HG02885 (cell line): ENCODE measurements around the gene TMIGD2.
"Not testable (repeated sequence)": the region's sequence is repeated elsewhere in the genome, so short reads cannot be mapped to it uniquely, and the experiment has no call there.

Experiments
- ATAC-seq: cut with Tn5 transposase; IDR thresholded peaks from one replicate; pipeline ENCODE4 v1.9.1; 2021; ENCODE audit warnings: mild to moderate bottlenecking; ENCODE audit not compliant: unreplicated experiment, poor library complexity

TMIGD2 gene

GRCh38 chr19:4298810-4299550 is 3.2 kb downstream of the TMIGD2 start:
- no peak for ATAC-seq

GRCh38 chr19:4297901-4298809 is 4.0 kb downstream of the TMIGD2 start:
- ATAC-seq: no peak

DNA sequence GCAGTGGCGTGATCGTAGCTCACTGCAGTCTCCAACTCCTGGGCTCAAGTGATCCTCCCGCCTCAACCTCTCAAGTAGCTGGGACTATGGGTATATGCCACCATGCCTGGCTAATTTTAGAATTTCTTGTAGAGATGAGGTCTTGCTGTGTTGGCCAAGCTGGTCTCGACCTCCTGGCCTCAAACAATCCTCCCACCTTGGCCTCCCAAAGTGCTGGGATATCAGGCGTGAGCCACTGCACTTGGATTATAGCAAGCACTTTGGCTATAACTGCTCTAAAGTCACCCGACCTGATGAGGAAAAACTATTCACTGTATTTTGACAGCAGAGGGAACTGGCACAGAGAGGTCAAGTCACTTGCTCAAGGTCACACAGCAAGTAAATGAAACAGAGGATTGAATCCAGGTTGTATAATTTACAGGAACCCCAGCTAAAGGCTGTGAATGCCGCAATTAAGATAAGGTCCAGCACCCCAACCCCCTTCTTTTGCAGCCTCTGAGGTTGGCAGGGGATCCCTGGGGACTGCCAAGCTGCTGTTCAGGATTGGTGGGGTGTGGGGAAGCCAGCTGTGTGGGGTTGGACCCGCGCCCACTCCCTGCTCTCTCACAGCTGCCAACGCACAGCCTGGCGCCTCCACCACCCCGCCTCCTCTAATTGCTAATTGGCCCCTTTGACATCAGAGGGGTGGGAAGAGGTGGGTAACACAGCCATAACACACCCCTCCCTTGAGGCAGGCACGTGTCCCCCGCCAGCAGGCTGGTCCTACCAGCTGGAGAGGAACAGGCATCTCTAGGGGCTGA is 6.0 kb downstream of the TMIGD2 start:
- no peak for ATAC-seq

- no peak for ATAC-seq
Observed at GRCh38 chr19:4294389-4294788, 7.8 kb downstream of the TMIGD2 start.

- no peak for ATAC-seq
Observed at GRCh38 chr19:4292515-4292914, 9.7 kb downstream of the TMIGD2 start.

- no peak for ATAC-seq
Observed at GRCh38 chr19:4291184-4291732, 10.9 kb downstream of the TMIGD2 start.

DNA sequence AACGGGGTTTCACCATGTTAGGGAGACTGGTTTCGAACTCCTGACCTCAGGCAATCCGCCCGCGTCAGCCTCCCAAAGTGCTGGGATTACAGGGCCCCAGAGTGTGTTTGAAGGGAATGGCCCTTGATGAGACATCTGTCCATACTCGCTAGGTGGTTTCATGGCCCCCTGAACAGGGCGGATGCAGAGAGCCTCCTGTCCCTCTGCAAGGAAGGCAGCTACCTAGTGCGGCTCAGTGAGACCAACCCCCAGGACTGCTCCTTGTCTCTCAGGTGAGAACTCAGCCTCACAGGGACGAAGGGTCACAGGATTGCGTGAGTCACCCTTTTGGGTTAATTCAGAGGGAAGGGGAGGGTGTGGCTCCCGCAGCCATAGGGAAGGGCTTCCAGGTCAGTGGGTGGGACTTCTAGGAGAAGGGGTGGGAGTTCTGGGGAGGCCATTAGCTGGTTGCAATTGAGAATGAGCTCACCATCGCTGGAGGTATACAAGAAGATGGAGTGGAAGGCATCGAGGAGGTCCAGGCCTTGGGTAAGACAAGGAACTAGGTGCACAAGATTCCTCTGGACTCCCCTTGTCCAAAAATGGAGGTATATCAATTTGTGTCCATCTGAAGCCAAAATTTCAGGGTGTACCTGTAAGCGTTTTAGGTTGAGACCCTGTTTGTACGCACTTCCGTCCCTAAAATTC is 14.0 kb downstream of the TMIGD2 start:
- ATAC-seq: no peak

DNA sequence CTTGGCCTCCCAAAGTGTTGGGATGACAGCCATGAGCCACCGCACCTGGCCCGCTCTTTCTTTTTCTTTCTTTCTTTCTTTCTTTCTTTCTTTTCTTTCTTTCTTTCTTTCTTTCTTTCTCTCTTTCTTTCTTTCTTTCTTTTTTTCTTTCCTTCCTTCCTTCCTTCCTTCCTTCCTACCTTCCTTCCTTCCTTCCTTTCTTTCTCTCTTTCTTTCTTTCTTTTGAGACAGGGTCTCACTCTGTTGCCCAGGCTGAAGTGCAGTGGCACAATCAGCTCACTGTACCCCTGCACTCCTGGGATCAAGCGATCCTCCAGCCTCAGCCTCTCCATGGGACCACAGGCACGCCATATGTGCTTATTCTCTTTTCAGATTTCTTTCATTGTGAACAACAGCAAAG is 16.0 kb downstream of the TMIGD2 start:
- not testable (repeated sequence) for ATAC-seq

GRCh38 chr19:4284974-4285373 is 17.2 kb downstream of the TMIGD2 start:
- no peak for ATAC-seq

- no peak for ATAC-seq
Observed at GRCh38 chr19:4284176-4284958, 17.8 kb downstream of the TMIGD2 start.

DNA sequence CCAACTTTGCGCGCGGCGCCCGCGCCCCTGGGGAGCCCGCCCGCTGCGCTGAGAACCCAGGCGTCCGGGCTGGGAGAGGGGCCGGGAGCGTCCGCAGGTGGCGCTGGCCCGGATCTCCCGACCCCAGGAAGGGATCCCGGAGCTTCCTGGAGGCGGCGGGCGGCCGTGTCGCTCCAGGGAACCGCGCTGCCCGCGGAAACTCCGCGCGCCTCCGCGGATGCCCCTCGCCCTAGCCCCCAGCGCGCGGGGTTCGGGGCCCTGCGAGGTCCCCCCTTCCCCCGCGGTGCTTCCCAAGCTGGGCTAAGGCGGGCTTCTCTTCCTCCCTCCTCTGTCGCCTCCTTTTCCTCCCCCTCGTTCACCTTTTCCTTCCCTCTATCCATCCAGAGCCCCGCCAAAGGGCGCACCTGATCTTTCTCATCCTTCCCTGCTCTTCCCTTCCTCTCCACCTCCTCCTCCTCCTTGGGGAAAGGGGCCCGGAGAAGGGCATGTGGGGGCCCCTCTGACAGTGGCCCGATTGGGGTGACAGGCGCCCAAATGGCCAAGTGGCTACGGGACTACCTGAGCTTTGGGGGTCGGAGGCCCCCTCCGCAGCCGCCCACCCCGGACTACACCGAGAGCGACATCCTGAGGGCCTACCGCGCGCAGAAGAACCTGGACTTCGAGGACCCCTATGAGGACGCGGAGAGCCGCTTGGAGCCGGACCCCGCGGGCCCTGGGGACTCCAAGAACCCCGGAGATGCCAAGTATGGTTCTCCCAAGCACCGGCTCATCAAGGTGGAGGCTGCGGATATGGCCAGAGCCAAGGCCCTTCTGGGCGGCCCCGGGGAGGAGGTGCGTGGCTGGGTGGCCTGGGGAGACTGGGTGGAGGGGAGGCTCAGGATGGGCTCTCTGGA is 22.4 kb downstream of the TMIGD2 start:
- ATAC-seq: no peak

DNA sequence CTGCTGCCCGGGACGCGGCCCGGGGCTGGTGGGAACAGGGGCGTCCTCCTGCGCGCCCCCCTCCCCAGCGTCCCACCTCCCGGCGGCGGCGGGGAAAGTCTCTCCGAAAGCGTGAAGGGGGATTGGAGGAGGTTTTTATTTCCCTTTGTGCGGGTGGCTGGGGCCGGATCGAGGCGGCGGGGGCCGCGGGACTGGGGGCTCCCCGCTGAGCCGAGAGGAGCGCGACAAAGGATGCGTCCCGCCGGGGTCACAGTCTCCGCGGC is 23.0 kb downstream of the TMIGD2 start:
- no peak for ATAC-seq

GRCh38 chr19:4278419-4279266 is 23.5 kb downstream of the TMIGD2 start, which contains the start of gene SHD:
Gene SHD, plus strand, starts transcription at chr19:4279266. Its CDS starts 798 bp downstream, at chr19:4280064.
- no peak for ATAC-seq

GRCh38 chr19:4278010-4278409 is 24.2 kb downstream of the TMIGD2 start:
- no peak for ATAC-seq

- no peak for ATAC-seq
Observed at GRCh38 chr19:4277191-4277696, 24.9 kb downstream of the TMIGD2 start.

- ATAC-seq: not testable (repeated sequence)
Observed at GRCh38 chr19:4274321-4274686, 27.9 kb downstream of the TMIGD2 start.

DNA sequence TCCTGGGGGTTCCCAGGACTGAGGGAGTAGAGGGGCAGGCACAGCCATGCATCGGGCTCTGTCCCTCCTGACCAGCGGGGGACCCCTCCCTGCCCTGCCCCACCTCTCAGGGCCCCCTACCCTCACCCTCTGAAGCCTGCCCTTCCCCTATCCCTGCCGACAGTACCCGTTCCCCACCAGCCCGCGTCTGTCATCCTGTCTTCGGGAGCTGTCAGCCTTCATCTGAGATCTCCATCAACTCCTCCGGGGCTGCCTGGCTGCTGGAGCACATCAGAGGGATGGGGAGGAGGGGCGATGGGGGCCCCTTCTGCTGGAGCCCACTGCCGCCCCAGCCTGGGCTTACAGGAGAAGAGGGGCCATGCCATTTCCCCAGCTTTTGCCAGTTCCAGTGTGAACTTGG is 29.3 kb downstream of the TMIGD2 start:
- ATAC-seq: no peak
